ENCODE data around the gene PAPPA.

DNA sequence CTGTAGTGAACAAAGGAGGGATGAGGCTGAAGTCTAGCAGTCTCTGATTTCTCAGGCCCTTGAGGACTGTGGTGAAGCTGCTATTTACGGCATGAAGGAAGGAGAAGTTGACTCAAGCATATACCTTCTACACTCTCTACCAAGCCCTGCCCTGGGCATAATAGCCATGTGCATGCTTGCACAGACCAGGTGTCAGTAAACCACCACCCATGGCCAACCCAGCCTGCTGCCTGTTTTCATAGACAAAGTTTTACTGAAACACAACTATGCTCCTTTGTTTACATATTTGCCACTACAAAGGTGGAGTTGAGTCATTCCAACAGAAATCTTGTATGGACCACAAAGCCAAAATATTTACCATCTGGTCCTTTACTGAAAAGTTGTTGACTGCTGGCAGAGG lies 126.9 kb downstream of the PAPPA start:
- TF ChIP-seq, protein P1, sequence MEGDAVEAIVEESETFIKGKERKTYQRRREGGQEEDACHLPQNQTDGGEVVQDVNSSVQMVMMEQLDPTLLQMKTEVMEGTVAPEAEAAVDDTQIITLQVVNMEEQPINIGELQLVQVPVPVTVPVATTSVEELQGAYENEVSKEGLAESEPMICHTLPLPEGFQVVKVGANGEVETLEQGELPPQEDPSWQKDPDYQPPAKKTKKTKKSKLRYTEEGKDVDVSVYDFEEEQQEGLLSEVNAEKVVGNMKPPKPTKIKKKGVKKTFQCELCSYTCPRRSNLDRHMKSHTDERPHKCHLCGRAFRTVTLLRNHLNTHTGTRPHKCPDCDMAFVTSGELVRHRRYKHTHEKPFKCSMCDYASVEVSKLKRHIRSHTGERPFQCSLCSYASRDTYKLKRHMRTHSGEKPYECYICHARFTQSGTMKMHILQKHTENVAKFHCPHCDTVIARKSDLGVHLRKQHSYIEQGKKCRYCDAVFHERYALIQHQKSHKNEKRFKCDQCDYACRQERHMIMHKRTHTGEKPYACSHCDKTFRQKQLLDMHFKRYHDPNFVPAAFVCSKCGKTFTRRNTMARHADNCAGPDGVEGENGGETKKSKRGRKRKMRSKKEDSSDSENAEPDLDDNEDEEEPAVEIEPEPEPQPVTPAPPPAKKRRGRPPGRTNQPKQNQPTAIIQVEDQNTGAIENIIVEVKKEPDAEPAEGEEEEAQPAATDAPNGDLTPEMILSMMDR (IDR thresholded peaks at IDR 0.05; ENCODE audit: low read depth, low read length): no peak
- TF ChIP-seq POLR2A (IDR thresholded peaks at IDR 0.05; ENCODE audit: extremely low read depth, insufficient read length) (no peak), MYC (IDR thresholded peaks at IDR 0.05; ENCODE audit: low read depth, low read length) (no peak), MAX (IDR thresholded peaks at IDR 0.05; ENCODE audit: low read depth, low read length) (no peak)
